IPS-18a (cell line): ENCODE measurements around the gene HOXC5.

Source experiments
- H3K27ac ChIP-seq: one replicate; pipeline ENCODE4 v1.5.1; 2013; ENCODE audit warnings: low read length
- H3K27me3 ChIP-seq: one replicate; pipeline ENCODE4 v1.6.1; 2013; ENCODE audit warnings: mild to moderate bottlenecking, low read length; ENCODE audit not compliant: control insufficient read depth, insufficient read depth
- H3K36me3 ChIP-seq: one replicate; pipeline ENCODE4 v1.6.1; 2013; ENCODE audit warnings: low read depth, low read length; ENCODE audit not compliant: control insufficient read depth
- H3K4me1 ChIP-seq: one replicate; pipeline ENCODE4 v1.6.1; 2013; ENCODE audit warnings: low read depth, low read length; ENCODE audit not compliant: control insufficient read depth
- H3K4me3 ChIP-seq: one replicate; pipeline ENCODE4 v1.5.1; 2013; ENCODE audit warnings: low read length
- H3K9ac ChIP-seq: one replicate; pipeline ENCODE4 v1.6.1; 2013; ENCODE audit warnings: mild to moderate bottlenecking, low read length, moderate library complexity
- H3K9me3 ChIP-seq: one replicate; pipeline ENCODE4 v1.6.1; 2013; ENCODE audit warnings: low read depth, low read length; ENCODE audit not compliant: control insufficient read depth

Gene HOXC5

DNA sequence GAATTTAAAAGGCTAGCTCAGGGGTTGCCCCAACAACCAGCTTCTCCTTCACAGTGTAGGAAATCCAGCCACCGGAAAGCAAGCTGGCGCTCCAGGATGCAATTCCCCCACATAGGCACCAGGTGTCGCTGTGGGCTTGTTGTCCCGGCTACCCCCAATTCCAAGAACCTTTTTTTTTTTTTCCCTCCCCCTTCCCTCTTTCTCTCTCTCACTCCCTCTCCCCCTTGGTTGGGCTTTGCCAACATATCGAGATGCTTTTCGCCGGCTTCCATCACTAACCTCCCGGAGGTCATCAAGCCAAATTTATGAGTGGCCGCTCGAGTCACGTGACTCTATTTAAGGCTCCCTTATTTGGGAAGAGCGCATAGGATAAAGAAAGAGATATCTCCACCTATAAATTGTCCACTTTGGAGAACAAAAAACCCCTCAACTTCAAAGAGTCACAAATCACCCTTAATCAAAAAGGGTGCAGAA, at the start of gene HOXC5:
Gene HOXC5 (plus strand): TSS at position 424 of the 474 bp plus-strand sequence. CDS start 73 bp downstream, outside the sequence.
- no peak within 1 kb of the TSS for H3K9ac ChIP-seq
- no peak within 1 kb of the TSS for H3K27ac ChIP-seq
- peaks cover 100% of the 10 kb centered on the region for H3K27me3 ChIP-seq

GRCh38 chr12:53983568-53983949, 49.3 kb upstream of the HOXC5 start:
- no peaks in the 10 kb centered on the region for H3K4me1 ChIP-seq
- H3K27ac ChIP-seq: no peak overlapping the region
- no peaks in the 10 kb centered on the region for H3K36me3 ChIP-seq
- peaks cover 100% of the 10 kb centered on the region for H3K27me3 ChIP-seq
- H3K9me3 ChIP-seq: no peaks in the 10 kb centered on the region
- H3K4me3 ChIP-seq: no peak overlapping the region
- no peak overlapping the region for H3K9ac ChIP-seq

More for the DNA sequence above, at the start of gene HOXC5:
- Histone ChIP-seq H3K9me3 (no peaks in the 10 kb centered on the region), H3K4me1 (no peaks in the 10 kb centered on the region), H3K4me3 (no peak within 1 kb of the TSS), H3K36me3 (no peaks in the 10 kb centered on the region)

GRCh38 chr12:53983950-53984572, 48.8 kb upstream of the HOXC5 start:
- no peak overlapping the region for H3K4me3 ChIP-seq
- H3K4me1 ChIP-seq: no peaks in the 10 kb centered on the region
- no peaks in the 10 kb centered on the region for H3K36me3 ChIP-seq
- peaks cover 100% of the 10 kb centered on the region for H3K27me3 ChIP-seq
- no peak overlapping the region for H3K27ac ChIP-seq
- H3K9ac ChIP-seq: no peak overlapping the region
- H3K9me3 ChIP-seq: no peaks in the 10 kb centered on the region

DNA sequence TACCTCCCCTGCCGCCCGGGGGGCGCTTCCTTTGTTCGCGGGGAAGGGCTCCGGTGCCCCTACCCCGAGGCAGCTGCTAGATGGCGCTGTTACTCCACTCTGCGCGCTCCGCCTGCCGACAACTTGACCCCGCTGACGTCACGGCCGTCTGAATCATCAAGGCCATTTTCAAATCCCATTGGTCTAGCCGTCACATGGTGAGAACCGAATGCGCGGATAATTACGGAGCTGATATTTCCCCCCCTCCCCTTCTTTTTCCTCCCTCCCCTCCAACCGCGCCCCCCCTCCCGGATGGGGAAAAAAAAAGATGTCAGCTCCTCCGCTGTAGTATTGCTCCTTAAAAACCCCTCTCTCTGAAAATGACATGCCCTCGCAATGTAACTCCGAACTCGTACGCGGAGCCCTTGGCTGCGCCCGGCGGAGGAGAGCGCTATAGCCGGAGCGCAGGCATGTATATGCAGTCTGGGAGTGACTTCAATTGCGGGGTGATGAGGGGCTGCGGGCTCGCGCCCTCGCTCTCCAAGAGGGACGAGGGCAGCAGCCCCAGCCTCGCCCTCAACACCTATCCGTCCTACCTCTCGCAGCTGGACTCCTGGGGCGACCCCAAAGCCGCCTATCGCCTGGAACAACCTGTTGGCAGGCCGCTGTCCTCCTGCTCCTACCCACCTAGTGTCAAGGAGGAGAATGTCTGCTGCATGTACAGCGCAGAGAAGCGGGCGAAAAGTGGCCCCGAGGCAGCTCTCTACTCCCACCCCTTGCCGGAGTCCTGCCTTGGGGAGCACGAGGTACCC, 47.8 kb upstream of the HOXC5 start, which contains the start of gene HOXC10:
Gene HOXC10 (plus strand): TSS at position 246 of the 791 bp plus-strand sequence. CDS start 114 bp downstream, at position 360.
- Histone ChIP-seq H3K27ac (no peak within 1 kb of the TSS), H3K27me3 (peaks cover 100% of the 10 kb centered on the region), H3K4me1 (no peaks in the 10 kb centered on the region), H3K4me3 (peak within 1 kb of the TSS; percentile 6), H3K36me3 (no peaks in the 10 kb centered on the region), H3K9ac (no peak within 1 kb of the TSS), H3K9me3 (no peaks in the 10 kb centered on the region)

DNA sequence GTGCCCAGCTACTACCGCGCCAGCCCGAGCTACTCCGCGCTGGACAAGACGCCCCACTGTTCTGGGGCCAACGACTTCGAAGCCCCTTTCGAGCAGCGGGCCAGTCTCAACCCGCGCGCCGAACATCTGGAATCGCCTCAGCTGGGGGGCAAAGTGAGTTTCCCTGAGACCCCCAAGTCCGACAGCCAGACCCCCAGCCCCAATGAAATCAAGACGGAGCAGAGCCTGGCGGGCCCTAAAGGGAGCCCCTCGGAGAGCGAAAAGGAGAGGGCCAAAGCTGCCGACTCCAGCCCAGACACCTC, 47.2 kb upstream of the HOXC5 start:
- Histone ChIP-seq H3K9ac (no peak overlapping the region), H3K9me3 (no peaks in the 10 kb centered on the region), H3K27me3 (peaks cover 100% of the 10 kb centered on the region), H3K4me3 (no peak overlapping the region), H3K27ac (no peak overlapping the region), H3K36me3 (no peaks in the 10 kb centered on the region), H3K4me1 (no peaks in the 10 kb centered on the region)

GRCh38 chr12:53985994-53986685, 46.7 kb upstream of the HOXC5 start:
- no peaks in the 10 kb centered on the region for H3K36me3 ChIP-seq
- H3K27me3 ChIP-seq: peaks cover 100% of the 10 kb centered on the region
- no peaks in the 10 kb centered on the region for H3K9me3 ChIP-seq
- no peaks in the 10 kb centered on the region for H3K4me1 ChIP-seq
- H3K27ac ChIP-seq: no peak overlapping the region
- H3K4me3 ChIP-seq: no peak overlapping the region
- no peak overlapping the region for H3K9ac ChIP-seq

GRCh38 chr12:53986686-53987483, 46.0 kb upstream of the HOXC5 start:
- Histone ChIP-seq H3K4me1 (no peaks in the 10 kb centered on the region), H3K27me3 (peaks cover 100% of the 10 kb centered on the region), H3K9ac (no peak overlapping the region)

DNA sequence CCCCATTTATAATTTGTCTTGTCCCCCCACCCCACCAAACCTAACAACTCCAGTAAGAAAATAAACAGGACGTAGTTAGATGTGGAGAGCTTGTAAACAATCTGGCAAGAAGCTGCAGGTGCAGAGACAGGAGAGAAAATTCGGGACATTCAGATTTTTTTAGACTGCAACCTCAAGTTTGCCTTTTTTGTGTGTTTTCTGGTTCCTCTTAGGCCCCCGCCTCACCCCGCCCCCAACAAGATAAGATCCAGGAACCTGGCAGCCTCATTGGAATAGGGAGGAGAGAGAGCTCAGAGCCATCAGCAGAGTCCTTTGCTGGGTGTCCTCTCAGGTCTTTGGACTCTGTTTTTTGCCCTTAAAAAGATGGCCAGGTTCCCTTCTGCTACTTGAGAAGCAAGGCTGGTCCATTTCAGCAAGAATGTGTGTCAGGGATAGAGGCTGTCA, 45.0 kb upstream of the HOXC5 start:
- H3K9ac ChIP-seq: no peak overlapping the region
- H3K27ac ChIP-seq: no peak overlapping the region
- peaks cover 100% of the 10 kb centered on the region for H3K27me3 ChIP-seq
- H3K36me3 ChIP-seq: no peaks in the 10 kb centered on the region
- no peaks in the 10 kb centered on the region for H3K4me1 ChIP-seq
- H3K9me3 ChIP-seq: no peaks in the 10 kb centered on the region
- H3K4me3 ChIP-seq: no peak overlapping the region

More at GRCh38 chr12:53986686-53987483, 46.0 kb upstream of the HOXC5 start:
- Histone ChIP-seq H3K27ac (no peak overlapping the region), H3K36me3 (no peaks in the 10 kb centered on the region), H3K4me3 (no peak overlapping the region), H3K9me3 (no peaks in the 10 kb centered on the region)

DNA sequence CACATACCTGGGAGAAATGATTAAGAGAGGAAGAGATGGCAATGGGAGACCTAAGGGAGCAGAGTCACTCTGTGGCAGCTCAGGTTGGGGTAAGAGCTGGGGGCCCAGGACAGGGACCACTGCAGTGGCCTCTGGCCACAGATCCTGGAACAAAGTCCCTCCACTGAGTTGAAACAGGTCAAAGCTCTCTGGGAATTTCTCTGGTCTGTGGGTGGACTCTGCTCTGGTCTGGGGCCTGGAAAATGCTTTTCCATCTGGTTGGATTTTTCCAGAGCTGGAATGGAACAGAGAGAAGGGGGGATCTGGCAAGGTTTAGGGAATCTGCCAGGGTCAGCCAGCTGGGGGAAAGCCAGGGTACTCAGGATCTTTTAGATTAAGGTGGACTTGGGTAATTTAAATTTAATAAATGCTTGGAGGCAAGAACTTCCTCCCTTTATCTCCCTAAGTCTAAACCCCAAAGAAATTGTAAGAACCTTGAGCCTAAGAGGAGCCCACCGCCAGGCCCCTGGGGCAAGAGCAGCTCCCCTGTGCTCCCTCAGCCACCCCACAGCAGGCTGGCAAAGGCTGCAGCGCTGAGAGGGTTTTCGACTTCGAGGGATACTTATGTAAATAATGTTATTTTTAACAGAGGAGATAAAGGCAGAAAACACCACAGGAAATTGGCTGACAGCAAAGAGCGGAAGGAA, 44.2 kb upstream of the HOXC5 start:
- no peak overlapping the region for H3K4me3 ChIP-seq

DNA sequence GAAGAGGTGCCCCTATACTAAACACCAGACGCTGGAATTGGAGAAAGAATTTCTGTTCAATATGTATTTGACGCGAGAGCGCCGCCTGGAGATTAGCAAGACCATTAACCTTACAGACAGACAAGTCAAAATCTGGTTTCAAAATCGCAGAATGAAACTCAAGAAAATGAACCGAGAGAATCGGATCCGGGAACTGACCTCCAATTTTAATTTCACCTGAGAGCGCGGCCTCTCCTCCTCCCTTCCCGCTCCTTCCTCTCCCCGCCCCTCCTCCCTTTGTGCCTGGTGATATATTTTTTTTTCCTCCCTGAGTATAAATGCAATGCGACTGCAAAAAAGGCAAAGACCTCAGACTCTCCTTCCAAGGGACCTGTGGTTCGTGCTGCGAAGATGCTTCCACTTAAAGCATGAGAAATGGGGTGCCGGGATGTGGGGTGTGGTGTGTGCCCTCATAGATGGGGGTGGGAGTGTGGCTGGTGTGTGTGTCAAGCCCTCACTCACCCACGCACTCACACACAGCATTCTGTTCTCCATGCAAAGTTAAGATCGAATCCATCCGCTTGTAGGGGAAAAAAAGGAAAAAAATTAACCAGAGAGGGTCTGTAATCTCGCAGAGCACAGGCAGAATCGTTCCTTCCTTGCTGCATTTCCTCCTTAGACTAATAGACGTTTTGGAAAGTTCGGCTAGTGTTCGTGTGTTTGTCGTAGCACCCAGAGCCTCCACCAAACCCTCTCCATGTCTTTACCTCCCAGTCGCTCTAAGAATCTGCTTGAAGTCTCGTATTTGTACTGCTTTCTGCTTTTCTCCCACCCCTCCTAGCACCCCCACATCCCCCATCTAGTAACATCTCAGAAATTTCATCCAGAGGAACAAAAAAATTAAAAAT, 43.4 kb upstream of the HOXC5 start:
- H3K9ac ChIP-seq: no peak overlapping the region
- H3K27ac ChIP-seq: no peak overlapping the region
- H3K9me3 ChIP-seq: no peaks in the 10 kb centered on the region
- no peaks in the 10 kb centered on the region for H3K4me1 ChIP-seq
- H3K4me3 ChIP-seq: no peak overlapping the region
- H3K36me3 ChIP-seq: no peaks in the 10 kb centered on the region
- H3K27me3 ChIP-seq: peaks cover 100% of the 10 kb centered on the region

More for the DNA sequence above, 44.2 kb upstream of the HOXC5 start:
- H3K36me3 ChIP-seq: no peaks in the 10 kb centered on the region
- no peak overlapping the region for H3K27ac ChIP-seq
- no peak overlapping the region for H3K9ac ChIP-seq
- H3K27me3 ChIP-seq: peaks cover 100% of the 10 kb centered on the region
- H3K4me1 ChIP-seq: no peaks in the 10 kb centered on the region
- H3K9me3 ChIP-seq: no peaks in the 10 kb centered on the region
